Measurements from ENCODE around the gene PGA4. TPM values are rescaled to one million over a fixed set of nuclear protein-coding genes. Genes with fewer than 3 reads are reported as not detected.

Gene PGA4
- total and polyA plus RNA-seq, 2 of the 8 experiments (the other 6 are each of a cell fraction or from before 2014, with no cell fraction given) = 1.3 TPM; not detected in 1

- FAIRE-seq (no peak), DNase-seq (ENCODE audit: low read depth in 1 of 2, low spot score in 2 of 2) (no peak)
- Histone ChIP-seq H3K36me3 (ENCODE audit: control insufficient read depth in 2 of 4, insufficient read depth in 4 of 4, low read length in 3 of 4) (no peaks in the 10 kb centered on the region; a peak in 2 of 8 replicates), H3K14ac (ENCODE audit: insufficient read length) (no peak overlapping the region), H3K9ac (replicated peaks in 1 of 4; ENCODE audit: extremely low read depth in 1 of 4, low read depth in 3 of 4, low read length in 3 of 4) (no peak overlapping the region), H3K9me3 (ENCODE audit: insufficient read depth in 2 of 2, low read depth in 1 of 2, low read length in 1 of 2) (no peaks in the 10 kb centered on the region), H3K4me3 (ENCODE audit: extremely low read depth in 1 of 4, insufficient read depth in 2 of 4, low read depth in 3 of 4, low read length in 4 of 4) (no peak overlapping the region), H3K4ac (replicated peaks; ENCODE audit: insufficient read length, low read depth, low read length) (no peak overlapping the region), H3K79me1 (ENCODE audit: low read depth, low read length) (no peaks in the 10 kb centered on the region), H4K91ac (replicated peaks; ENCODE audit: insufficient read length, low read length) (no peak overlapping the region), H2BK5ac (ENCODE audit: low read depth, low read length) (no peak overlapping the region), H3K4me1 (replicated peaks in 1 of 4; ENCODE audit: control insufficient read depth in 3 of 4, insufficient read depth in 4 of 4, low read length in 3 of 4) (no peaks in the 10 kb centered on the region), H2BK20ac (ENCODE audit: low read length) (no peak overlapping the region), H4K8ac (ENCODE audit: extremely low read depth, insufficient read depth, low read length) (no peak overlapping the region), H3K27me3 (replicated peaks in 1 of 4; ENCODE audit: control insufficient read depth in 3 of 4, extremely low read depth in 1 of 4, insufficient read depth in 3 of 4, low read length in 3 of 4) (no peaks in the 10 kb centered on the region), H3K4me2 (ENCODE audit: insufficient read depth in 1 of 2, low read depth in 2 of 2, low read length in 2 of 2) (no peak overlapping the region), H4K5ac (ENCODE audit: insufficient read length, low read depth, low read length) (no peak overlapping the region), H3K18ac (ENCODE audit: extremely low read depth, low read length) (no peak overlapping the region), H3K79me2 (ENCODE audit: control insufficient read depth in 1 of 2, insufficient read depth in 2 of 2, low read length in 2 of 2) (no peaks in the 10 kb centered on the region), H2BK120ac (replicated peaks; ENCODE audit: low read depth, low read length) (no peak overlapping the region), H3K23ac (ENCODE audit: insufficient read length) (no peak overlapping the region), H2AK5ac (ENCODE audit: low read depth, low read length) (no peak overlapping the region), H2BK12ac (ENCODE audit: low read depth, low read length) (no peak overlapping the region), H4K20me1 (replicated peaks in 1 of 2; ENCODE audit: control insufficient read depth in 1 of 2, insufficient read depth in 2 of 2, low read length in 2 of 2) (no peaks in the 10 kb centered on the region), H3K27ac (ENCODE audit: low read depth, low read length) (no peak overlapping the region), H3K56ac (replicated peaks; ENCODE audit: insufficient read length, low read depth, low read length) (no peak overlapping the region), H2BK15ac (ENCODE audit: low read length) (no peak overlapping the region), H3K23me2 (ENCODE audit: low read depth, low read length) (no peaks in the 10 kb centered on the region), H2AFZ (ENCODE audit: low read length) (no peak overlapping the region)
- ChIA-PET CTCF (ENCODE audit: partially characterized antibody) (interaction anchor here (0.8 to 3.4 kb wide), 3 partner anchors 10 to 30 kb away, joined by 4 to 15 read pairs (median 5); partner anchors contain the start of gene VWCE), POLR2A (ENCODE audit: partially characterized antibody) (interaction anchor here (1.1 to 2.0 kb wide), 3 partner anchors 9 to 97 kb away, joined by 4 to 6 read pairs (median 6); partner anchors contain the start of gene CYB561A3)
- 88% methylated on average over 6 of the region's 6 CpGs; no CpG with 5 or more reads in 1 of the 2 experiments for WGBS, 2 experiments (ENCODE audit: extremely low coverage in 1 of 2, insufficient coverage in 1 of 2, insufficient read length in 1 of 2, insufficient replicate concordance in 2 of 2, low coverage in 1 of 2, low lambda C conversion rate in 2 of 2, missing lambda C conversion rate in 1 of 2)
- no peak for TF ChIP-seq TCF12 (IDR thresholded peaks at IDR 0.05; ENCODE audit: low read depth, low read length)
- no peak for TF ChIP-seq RBBP5 (IDR thresholded peaks at IDR 0.05; ENCODE audit: borderline replicate concordance, low read depth, low read length)
- TF ChIP-seq CTBP2 (IDR thresholded peaks at IDR 0.05; ENCODE audit: borderline replicate concordance, insufficient read depth, insufficient read length, low read length) = no peak
- TF ChIP-seq EP300 (IDR thresholded peaks at IDR 0.05; ENCODE audit: borderline replicate concordance in 1 of 2, low read depth in 2 of 2, low read length in 2 of 2) = no peak
- no peak for TF ChIP-seq GABPA (IDR thresholded peaks at IDR 0.05; ENCODE audit: borderline replicate concordance, insufficient read depth, low read length)
- TF ChIP-seq USF2 (IDR thresholded peaks at IDR 0.05; ENCODE audit: low read length) = no peak
- TF ChIP-seq CBX8 (IDR thresholded peaks at IDR 0.05; ENCODE audit: borderline replicate concordance, low read depth, low read length) = no peak
- no peak for TF ChIP-seq BACH1 (IDR thresholded peaks at IDR 0.05; ENCODE audit: low read length)
- TF ChIP-seq TEAD4 (IDR thresholded peaks at IDR 0.05; ENCODE audit: low read depth, low read length) = no peak
- TF ChIP-seq SIN3A (conservative IDR thresholded peaks at IDR 0.05 in 1 of 2, IDR thresholded peaks at IDR 0.05 in 1 of 2; ENCODE audit: low read depth in 1 of 2, low read length in 2 of 2) = no peak
- TF ChIP-seq JUN (IDR thresholded peaks at IDR 0.05; ENCODE audit: low read depth, low read length) = no peak
- no peak for TF ChIP-seq SAP30 (IDR thresholded peaks at IDR 0.05; ENCODE audit: insufficient read depth, insufficient replicate concordance, low read length)
Measured at GRCh38 chr11:61264371-61264770, 42.2 kb downstream of the PGA4 start.
